ENCODE data around the gene MT1X. TPM values are rescaled to one million over a fixed set of nuclear protein-coding genes. Genes with fewer than 3 reads are reported as not detected.
"Not testable (repeated sequence)": the region's sequence is repeated elsewhere in the genome, so short reads cannot be mapped to it uniquely, and the experiment has no call there.

MT1X gene
- total RNA-seq, 1 donor from 2014 or later, result 63.2 TPM

- no peak for DNase-seq (ENCODE audit: low read depth)
These were observed 29.1 kb upstream of the MT1X start for GRCh38 chr16:56653218-56653617.

GRCh38 chr16:56657555-56658326 lies 24.5 kb upstream of the MT1X start, which contains the start of gene MT1F:
Gene MT1F, plus strand, starts transcription at chr16:56657959. Its CDS starts 100 bp downstream, at chr16:56658059.
- peak; percentile 82 for DNase-seq (ENCODE audit: low read depth)

GRCh38 chr16:56658327-56658875 lies 23.9 kb upstream of the MT1X start:
- no peak for DNase-seq (ENCODE audit: low read depth)

- DNase-seq (ENCODE audit: low read depth), result no peak
These were observed 19.6 kb upstream of the MT1X start for GRCh38 chr16:56662357-56663354.

GRCh38 chr16:56664506-56664905 lies 17.8 kb upstream of the MT1X start:
- no peak for DNase-seq (ENCODE audit: low read depth)

GRCh38 chr16:56665286-56666261 lies 16.7 kb upstream of the MT1X start:
- peak; percentile 42 for DNase-seq (ENCODE audit: low read depth)

GRCh38 chr16:56667581-56668571 lies 14.4 kb upstream of the MT1X start, which contains the start of gene MT1G:
Gene MT1G, minus strand, starts transcription at chr16:56668065. Its CDS starts 72 bp downstream, at chr16:56667993.
- DNase-seq (ENCODE audit: low read depth), result peak; percentile 33

- DNase-seq (ENCODE audit: low read depth), result peak; percentile 25
These were observed 13.0 kb upstream of the MT1X start, which contains the start of gene MT1H for GRCh38 chr16:56669005-56669839. Gene MT1H, plus strand, starts transcription at chr16:56669814. Its CDS starts 71 bp downstream, at chr16:56669885.

GRCh38 chr16:56669840-56670619 lies 12.2 kb upstream of the MT1X start:
- DNase-seq (ENCODE audit: low read depth), result no peak

- DNase-seq (ENCODE audit: low read depth), result no peak
These were observed 11.7 kb upstream of the MT1X start for GRCh38 chr16:56670620-56670934.

- DNase-seq (ENCODE audit: low read depth), result not testable (repeated sequence)
These were observed 10.6 kb upstream of the MT1X start for GRCh38 chr16:56671691-56672090.

GRCh38 chr16:56672171-56672570 lies 10.1 kb upstream of the MT1X start:
- DNase-seq (ENCODE audit: low read depth), result not testable (repeated sequence)

GRCh38 chr16:56672761-56673536 lies 9.3 kb upstream of the MT1X start:
- no peak for DNase-seq (ENCODE audit: low read depth)

GRCh38 chr16:56673921-56674320 lies 8.3 kb upstream of the MT1X start:
- peak; percentile 44 for DNase-seq (ENCODE audit: low read depth)

- DNase-seq (ENCODE audit: low read depth), result not testable (repeated sequence)
These were observed 7.7 kb upstream of the MT1X start for GRCh38 chr16:56674570-56674969.

GRCh38 chr16:56675685-56676210 lies 6.5 kb upstream of the MT1X start:
- DNase-seq (ENCODE audit: low read depth), result no peak

- no peak for DNase-seq (ENCODE audit: low read depth)
These were observed 4.8 kb upstream of the MT1X start for GRCh38 chr16:56677474-56677873.

Measured in renal cortical epithelial cell (primary cell).